IPS-18c (cell line): ENCODE results near the gene DDRGK1.

Source experiments
- H3K4me3 ChIP-seq: 2 replicates; pipeline ENCODE4 v1.7.0; 2013; ENCODE audit warnings: low read depth, mild to moderate bottlenecking, low read length, moderate library complexity; ENCODE audit not compliant: insufficient read depth
- H3K9me3 ChIP-seq: one replicate; pipeline ENCODE4 v1.6.1; 2013; ENCODE audit warnings: mild to moderate bottlenecking, low read length, moderate library complexity; ENCODE audit not compliant: control insufficient read depth, insufficient read depth

Gene DDRGK1

GRCh38 chr20:3237958-3238615 lies 33.6 kb upstream of the DDRGK1 start:
- peak overlapping the region; percentile 84 for H3K4me3 ChIP-seq

DNA sequence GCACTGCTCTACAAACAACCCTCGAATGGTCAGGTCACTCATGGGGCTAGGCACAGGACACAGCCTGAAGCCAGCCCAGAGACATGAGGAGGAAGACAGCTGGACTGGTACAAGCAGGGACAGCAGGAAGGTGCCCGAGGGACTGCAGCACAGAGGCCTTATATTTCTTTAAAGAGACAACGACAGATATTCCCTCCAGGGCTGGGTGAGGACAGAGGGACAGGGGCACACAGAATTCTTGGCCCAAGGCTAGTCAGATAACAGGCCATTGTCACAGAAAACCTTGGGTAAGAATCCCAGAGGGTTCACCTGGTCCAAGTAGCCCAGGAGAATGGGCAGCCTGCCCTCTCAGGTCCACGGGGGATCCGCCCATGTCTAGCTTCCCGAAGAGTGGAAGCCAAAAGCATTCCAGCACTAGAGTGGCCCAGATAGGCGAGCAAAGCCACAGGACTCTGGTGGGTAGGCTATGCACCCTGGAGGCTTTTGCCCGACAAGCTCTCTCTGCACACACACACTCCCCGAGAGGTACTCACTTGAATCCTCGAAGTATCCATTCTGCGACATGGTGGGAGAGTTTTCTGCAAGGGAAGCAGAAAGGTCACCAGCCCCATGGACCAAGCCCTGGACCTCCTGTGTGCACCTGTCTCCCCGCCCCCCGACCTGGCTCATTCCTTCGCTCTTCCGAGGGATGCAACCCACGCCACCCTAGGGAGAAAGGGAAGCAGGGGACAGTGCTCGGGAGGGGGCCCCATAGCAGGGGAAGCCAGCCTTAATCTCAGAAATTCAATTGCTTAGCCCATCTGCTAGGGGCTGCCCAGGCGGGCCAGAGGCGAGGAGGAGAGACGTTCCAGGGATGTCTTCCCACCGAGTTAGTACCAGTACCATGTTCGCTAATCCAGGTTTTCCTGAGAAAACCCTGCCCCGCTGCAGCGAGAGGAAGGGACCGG lies 32.8 kb upstream of the DDRGK1 start:
- H3K4me3 ChIP-seq, result peak overlapping the region; percentile 84
- H3K9me3 ChIP-seq, result peaks cover 2% of the 10 kb centered on the region

More at GRCh38 chr20:3237958-3238615, 33.6 kb upstream of the DDRGK1 start:
- peaks cover 2% of the 10 kb centered on the region for H3K9me3 ChIP-seq

DNA sequence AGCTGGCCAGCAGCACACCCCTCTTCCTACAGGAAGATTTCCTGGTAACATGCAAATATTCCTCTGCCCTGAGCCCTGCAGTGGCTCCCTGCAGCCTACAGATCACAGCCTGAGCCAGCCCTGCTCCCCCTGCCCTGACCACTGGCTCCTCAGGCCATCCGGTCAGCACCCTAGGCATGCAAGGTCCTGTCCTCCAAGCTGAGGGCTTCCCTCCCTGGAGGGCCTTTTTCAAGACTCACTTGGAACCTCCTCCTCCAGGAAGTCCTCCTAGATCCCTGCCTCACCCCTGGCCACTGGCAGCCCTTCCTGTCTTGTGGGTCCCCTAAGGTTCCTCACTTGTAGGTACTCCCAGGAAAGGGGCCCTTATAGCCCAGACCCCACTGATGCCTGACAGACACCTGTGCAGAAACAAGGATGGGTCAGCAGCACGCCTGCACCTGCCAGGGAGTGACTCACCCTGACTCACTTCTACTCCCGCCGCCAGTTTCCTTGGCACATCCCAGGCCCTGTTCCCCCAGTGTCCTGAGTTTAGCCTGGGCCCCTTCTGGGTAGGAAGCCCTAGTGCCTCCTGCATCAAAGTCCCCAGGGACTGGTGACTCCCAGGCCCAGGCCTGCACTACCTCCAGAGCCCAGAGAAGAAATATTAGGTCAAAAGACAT lies 31.3 kb upstream of the DDRGK1 start:
- Histone ChIP-seq H3K9me3 (peaks cover 2% of the 10 kb centered on the region), H3K4me3 (no peak overlapping the region)

DNA sequence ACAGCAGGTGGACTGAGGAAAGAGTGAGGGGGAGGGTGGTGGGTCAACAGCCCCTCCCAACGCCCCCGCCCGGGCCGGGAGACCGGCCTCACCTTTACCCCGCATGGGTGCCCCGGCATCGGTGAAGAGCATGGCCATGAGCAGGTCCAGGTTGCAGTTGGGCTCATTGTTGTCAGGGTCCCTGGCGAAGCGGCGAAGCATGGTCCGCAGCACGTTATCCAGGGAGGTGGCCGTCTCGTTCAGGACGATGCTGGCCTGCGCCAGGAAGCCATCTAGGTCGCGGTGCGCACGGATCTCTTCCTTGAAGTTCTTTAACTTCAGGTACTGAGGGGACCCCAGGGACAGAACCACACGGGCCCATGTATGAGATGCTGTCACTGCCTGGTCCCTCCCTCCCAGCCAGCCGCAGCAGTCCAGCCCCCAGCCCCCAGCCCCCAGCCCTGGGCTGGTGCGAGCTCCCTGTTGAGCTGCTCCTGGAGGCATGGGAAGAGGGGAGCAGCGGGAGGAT lies 29.6 kb upstream of the DDRGK1 start:
- H3K9me3 ChIP-seq, result peaks cover 2% of the 10 kb centered on the region
- no peak overlapping the region for H3K4me3 ChIP-seq

DNA sequence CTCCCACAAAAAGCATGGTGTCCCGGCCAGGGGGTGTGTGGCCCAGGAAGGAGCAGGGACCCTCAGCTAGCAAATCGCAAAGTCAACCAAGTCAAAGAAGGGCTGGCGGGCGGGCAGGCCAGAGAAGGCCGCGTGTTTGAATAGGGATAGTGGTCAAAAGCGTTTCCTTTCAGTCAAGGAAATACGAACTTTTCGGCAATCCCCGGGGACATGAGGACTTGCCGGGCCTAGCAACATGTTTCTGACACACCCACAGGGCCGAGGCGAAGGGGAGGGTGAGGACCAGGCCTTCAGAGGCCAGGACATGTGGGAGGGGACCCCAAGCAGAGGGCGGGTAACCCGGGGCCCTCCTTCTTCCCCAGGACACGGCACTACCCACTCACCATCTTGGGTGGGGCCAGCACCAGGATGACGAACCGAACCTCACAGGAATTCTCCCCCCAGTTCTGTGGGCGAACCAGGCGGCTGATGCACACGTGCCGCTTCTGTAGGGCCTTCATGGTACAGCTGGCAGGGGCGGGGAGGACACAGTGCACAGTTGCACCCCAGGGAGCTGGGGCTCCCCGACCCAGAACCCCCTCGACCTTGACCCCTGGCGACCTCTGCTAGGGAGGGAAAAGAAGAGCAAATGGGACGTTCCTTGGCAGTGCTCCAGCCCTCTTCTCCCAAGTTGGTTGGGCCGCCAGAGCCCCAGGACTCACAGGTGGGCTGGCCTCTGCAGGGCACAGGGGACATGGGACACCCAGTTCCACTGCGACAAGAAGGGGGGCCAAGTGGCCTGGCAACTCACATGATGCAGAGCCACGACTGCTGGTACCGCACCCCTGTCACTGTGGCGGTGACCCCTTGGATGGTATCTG lies 28.9 kb upstream of the DDRGK1 start:
- Histone ChIP-seq H3K9me3 (peaks cover 2% of the 10 kb centered on the region), H3K4me3 (no peak overlapping the region)

DNA sequence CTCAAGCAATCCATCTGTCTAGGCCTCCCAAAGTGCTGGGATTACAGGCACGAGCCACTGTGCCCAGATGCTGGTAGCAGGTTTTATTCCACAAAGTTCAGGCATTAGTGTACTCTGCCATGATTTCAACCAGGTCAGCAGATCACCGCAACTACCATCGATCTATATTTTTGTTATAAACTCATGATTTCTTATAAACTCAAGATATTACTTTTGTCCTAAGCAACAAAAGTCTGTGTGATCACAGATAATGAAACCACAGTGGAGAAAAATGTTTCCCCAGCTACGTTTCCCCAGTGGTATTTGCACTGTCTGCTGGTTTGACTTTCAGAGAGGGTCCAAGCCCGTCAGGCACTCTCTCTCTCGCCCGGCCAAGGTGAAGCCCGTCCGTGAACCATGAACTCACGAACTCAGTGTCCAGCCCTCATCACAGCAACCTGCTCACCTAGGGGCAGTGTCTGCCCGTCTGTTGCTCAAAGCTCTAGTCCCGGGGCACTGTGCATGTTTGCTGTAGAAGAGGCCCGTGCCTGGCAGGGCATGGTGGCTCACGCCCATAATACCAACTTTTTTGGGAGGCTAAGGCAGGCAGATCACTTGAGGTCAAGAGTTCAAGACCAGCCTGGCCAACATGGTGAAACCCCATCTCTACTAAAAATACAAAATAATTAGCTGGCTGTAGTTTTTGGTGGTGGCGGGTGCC lies 27.6 kb upstream of the DDRGK1 start:
- no peak overlapping the region for H3K4me3 ChIP-seq
- no peaks in the 10 kb centered on the region for H3K9me3 ChIP-seq

GRCh38 chr20:3231116-3231515 lies 26.6 kb upstream of the DDRGK1 start:
- Histone ChIP-seq H3K4me3 (no peak overlapping the region), H3K9me3 (no peaks in the 10 kb centered on the region)

GRCh38 chr20:3229798-3230197 lies 25.3 kb upstream of the DDRGK1 start:
- Histone ChIP-seq H3K9me3 (no peaks in the 10 kb centered on the region), H3K4me3 (no peak overlapping the region)

DNA sequence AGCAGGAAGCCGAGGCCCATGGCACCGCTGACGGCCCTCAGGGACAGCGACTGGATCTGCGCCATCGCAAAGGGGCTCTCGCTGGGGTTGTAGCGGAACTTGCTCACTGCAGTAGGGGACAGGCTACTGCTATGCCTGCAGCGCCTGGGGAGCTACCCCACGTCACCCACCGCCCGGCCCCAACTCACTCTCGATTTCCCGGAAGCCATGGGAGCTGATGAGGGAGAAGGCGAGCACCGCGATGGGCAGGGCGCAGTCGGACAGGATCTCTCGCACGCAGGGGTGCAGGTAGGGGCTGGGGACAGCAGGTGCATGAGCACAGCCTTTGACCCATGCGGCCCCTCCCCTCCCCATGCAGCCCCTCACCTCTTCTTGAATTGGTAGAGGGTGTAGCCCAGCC lies 24.7 kb upstream of the DDRGK1 start:
- no peaks in the 10 kb centered on the region for H3K9me3 ChIP-seq
- no peak overlapping the region for H3K4me3 ChIP-seq

GRCh38 chr20:3228750-3229032 lies 24.2 kb upstream of the DDRGK1 start:
- Histone ChIP-seq H3K4me3 (no peak overlapping the region), H3K9me3 (no peaks in the 10 kb centered on the region)

- no peak overlapping the region for H3K4me3 ChIP-seq
- H3K9me3 ChIP-seq, result no peaks in the 10 kb centered on the region
Observed at GRCh38 chr20:3227936-3228749, 23.7 kb upstream of the DDRGK1 start.

DNA sequence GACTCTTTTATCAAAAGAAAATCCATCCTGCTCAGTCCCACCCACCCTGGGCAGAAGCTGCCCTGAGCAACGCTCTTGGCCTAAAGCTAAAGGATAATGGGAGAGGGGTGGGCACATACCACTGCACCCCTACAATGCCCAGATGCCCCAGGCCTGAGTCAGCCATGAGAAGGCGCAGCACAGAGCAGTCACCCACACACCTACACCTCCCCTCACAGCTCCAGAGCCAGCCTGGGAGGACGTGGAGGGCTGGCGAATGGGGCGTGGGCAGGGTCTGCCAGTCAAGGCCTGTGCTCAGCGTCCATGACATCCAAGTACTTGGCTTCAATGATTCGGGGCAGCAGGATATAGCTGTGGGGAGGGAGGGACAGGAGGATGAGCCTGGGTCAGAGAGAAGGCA lies 23.0 kb upstream of the DDRGK1 start:
- Histone ChIP-seq H3K4me3 (no peak overlapping the region), H3K9me3 (no peaks in the 10 kb centered on the region)

- Histone ChIP-seq H3K9me3 (no peaks in the 10 kb centered on the region), H3K4me3 (no peak overlapping the region)
Observed at GRCh38 chr20:3226864-3227263, 22.4 kb upstream of the DDRGK1 start.

GRCh38 chr20:3226093-3226492 lies 21.6 kb upstream of the DDRGK1 start:
- Histone ChIP-seq H3K9me3 (no peaks in the 10 kb centered on the region), H3K4me3 (no peak overlapping the region)

GRCh38 chr20:3224681-3225421 lies 20.4 kb upstream of the DDRGK1 start:
- Histone ChIP-seq H3K9me3 (no peaks in the 10 kb centered on the region), H3K4me3 (no peak overlapping the region)
